ENCODE results near the gene CCDC88A.
"Not testable (repeated sequence)": the region's sequence is repeated elsewhere in the genome, so short reads cannot be mapped to it uniquely, and the experiment has no call there.

GRCh38 chr2:55279859-55280424, 139.7 kb downstream of the CCDC88A start:
- TF ChIP-seq CTCF (conservative IDR thresholded peaks at IDR 0.05 in 1 of 2, IDR thresholded peaks at IDR 0.05 in 1 of 2; ENCODE audit: extremely low read depth in 1 of 2, insufficient read depth in 1 of 2, low read depth in 1 of 2, low read length in 2 of 2); EZH2 (IDR thresholded peaks at IDR 0.05; ENCODE audit: borderline replicate concordance, low read length): not testable (repeated sequence)
